GM19324 (cell line): ENCODE measurements around the gene PRRT4.

Source experiments
- ATAC-seq: cut with Tn5 transposase; IDR thresholded peaks from one replicate; pipeline ENCODE4 v1.9.1; 2021; ENCODE audit warnings: mild to moderate bottlenecking, moderate library complexity; ENCODE audit not compliant: unreplicated experiment, low FRiP score

The PRRT4 gene

GRCh38 chr7:128302139-128302538 lies 59.4 kb downstream of the PRRT4 start:
- no peak for ATAC-seq
